Measurements from ENCODE around the gene THRAP3. TPM values are rescaled to one million over a fixed set of nuclear protein-coding genes. Genes with fewer than 3 reads are reported as not detected.

THRAP3 gene
- total RNA-seq, 1 experiment from 2014 or later, result 97.5 TPM

GRCh38 chr1:36339615-36340014 lies 115.4 kb downstream of the THRAP3 start:
- Mint-ChIP-seq H3K9me3 (ENCODE audit: low read depth, unreplicated experiment) (no peaks in the 10 kb centered on the region), H3K4me3 (ENCODE audit: low read depth, unreplicated experiment) (no peak overlapping the region), H3K27ac (ENCODE audit: unreplicated experiment) (no peak overlapping the region), H3K36me3 (ENCODE audit: insufficient read depth, unreplicated experiment) (peaks cover 41% of the 10 kb centered on the region), H3K4me1 (ENCODE audit: low read depth, unreplicated experiment) (peaks cover 9% of the 10 kb centered on the region), H3K27me3 (ENCODE audit: unreplicated experiment) (no peaks in the 10 kb centered on the region)
- CTCF ChIA-PET, result interaction anchor here (0.6 kb wide), 1 partner anchor 66 kb away, joined by 3 read pairs; no protein-coding TSS in a partner anchor
- intact Hi-C loops (cut with micrococcal nuclease; ENCODE audit: unreplicated experiment), result no loop called here
- DNase-seq, result no peak
- BruUV-seq (replicated peaks), result no TSS peak
- no peak for TF ChIP-seq CTCF (IDR thresholded peaks at IDR 0.05; ENCODE audit: unreplicated experiment)

GRCh38 chr1:36341626-36342320 lies 117.5 kb downstream of the THRAP3 start:
- BruUV-seq (replicated peaks), result no TSS peak
- no peak for DNase-seq
- peaks cover 9% of the 10 kb centered on the region for H3K4me1 Mint-ChIP-seq (ENCODE audit: low read depth, unreplicated experiment)
- peaks cover 61% of the 10 kb centered on the region for H3K36me3 Mint-ChIP-seq (ENCODE audit: insufficient read depth, unreplicated experiment)
- intact Hi-C loops (cut with micrococcal nuclease; ENCODE audit: unreplicated experiment), result loop anchor here (1.0 to 2.0 kb wide), 2 partner anchors 27 to 79 kb away; no protein-coding TSS in a partner anchor
- CTCF ChIA-PET, result interaction anchor here (1.1 to 2.7 kb wide), 9 partner anchors 10 to 235 kb away, joined by 3 to 29 read pairs (median 7); partner anchors contain the start of genes EVA1B and LSM10
- no peaks in the 10 kb centered on the region for H3K9me3 Mint-ChIP-seq (ENCODE audit: low read depth, unreplicated experiment)
- H3K27me3 Mint-ChIP-seq (ENCODE audit: unreplicated experiment), result no peaks in the 10 kb centered on the region
- TF ChIP-seq CTCF (IDR thresholded peaks at IDR 0.05; ENCODE audit: unreplicated experiment), result no peak
- H3K27ac Mint-ChIP-seq (ENCODE audit: unreplicated experiment), result no peak overlapping the region
- no peak overlapping the region for H3K4me3 Mint-ChIP-seq (ENCODE audit: low read depth, unreplicated experiment)

- H3K4me3 Mint-ChIP-seq (ENCODE audit: low read depth, unreplicated experiment), result no peak overlapping the region
- H3K36me3 Mint-ChIP-seq (ENCODE audit: insufficient read depth, unreplicated experiment), result peaks cover 69% of the 10 kb centered on the region
- H3K27ac Mint-ChIP-seq (ENCODE audit: unreplicated experiment), result peak overlapping the region; percentile 70
- peak; percentile 87 for DNase-seq
- no peaks in the 10 kb centered on the region for H3K9me3 Mint-ChIP-seq (ENCODE audit: low read depth, unreplicated experiment)
- peak; percentile 89 for TF ChIP-seq CTCF (IDR thresholded peaks at IDR 0.05; ENCODE audit: unreplicated experiment)
- H3K27me3 Mint-ChIP-seq (ENCODE audit: unreplicated experiment), result no peaks in the 10 kb centered on the region
- no TSS peak for BruUV-seq (replicated peaks)
- peaks cover 9% of the 10 kb centered on the region for H3K4me1 Mint-ChIP-seq (ENCODE audit: low read depth, unreplicated experiment)
- CTCF ChIA-PET, result interaction anchor here (0.6 to 2.7 kb wide), 20 partner anchors 9 to 568 kb away, joined by 3 to 29 read pairs (median 5); partner anchors contain the start of genes EVA1B, LSM10 and TRAPPC3
- intact Hi-C loops (cut with micrococcal nuclease; ENCODE audit: unreplicated experiment), result loop anchor here (1.0 to 2.0 kb wide), 2 partner anchors 26 to 78 kb away; no protein-coding TSS in a partner anchor
Measured at GRCh38 chr1:36342426-36343185, 118.4 kb downstream of the THRAP3 start.

- no peaks in the 10 kb centered on the region for H3K9me3 Mint-ChIP-seq (ENCODE audit: low read depth, unreplicated experiment)
- peaks cover 72% of the 10 kb centered on the region for H3K36me3 Mint-ChIP-seq (ENCODE audit: insufficient read depth, unreplicated experiment)
- DNase-seq, result no peak
- peaks cover 9% of the 10 kb centered on the region for H3K4me1 Mint-ChIP-seq (ENCODE audit: low read depth, unreplicated experiment)
- no peak for TF ChIP-seq CTCF (IDR thresholded peaks at IDR 0.05; ENCODE audit: unreplicated experiment)
- peak overlapping the region; percentile 70 for H3K27ac Mint-ChIP-seq (ENCODE audit: unreplicated experiment)
- no TSS peak for BruUV-seq (replicated peaks)
- CTCF ChIA-PET, result interaction anchor here (0.7 to 2.0 kb wide), 11 partner anchors 15 to 80 kb away, joined by 4 to 29 read pairs (median 5); partner anchors contain the start of gene LSM10
- H3K27me3 Mint-ChIP-seq (ENCODE audit: unreplicated experiment), result no peaks in the 10 kb centered on the region
- H3K4me3 Mint-ChIP-seq (ENCODE audit: low read depth, unreplicated experiment), result no peak overlapping the region
- intact Hi-C loops (cut with micrococcal nuclease; ENCODE audit: unreplicated experiment), result loop anchor here (2.0 kb wide), 1 partner anchor 25 kb away; no protein-coding TSS in a partner anchor
Measured at GRCh38 chr1:36343651-36344394, 119.6 kb downstream of the THRAP3 start.

Data from Calu3 (cell line).